Adrenal gland (tissue), 5 donors: ENCODE measurements around the gene MYL9.

Source experiments
- POLR2A ChIP-seq, 2 donors: fragments of 450-650 bp; IDR thresholded peaks; one replicate each; pipeline ENCODE4 v1.6.1; 2017; ENCODE audit warnings: antibody characterized with exemption in 2 of 2, mild to moderate bottlenecking in 2 of 2, moderate library complexity in 1 of 2
- TF ChIP-seq, protein P1 (sequence below), 6 experiments: fragments of 450-650 bp in 4 of 6; fragments of 200-600 bp in 2 of 6; sonication (generic) in 1 of 6; IDR thresholded peaks; 1 replicate in 5 of 6; 2 replicates in 1 of 6; pipeline versions ENCODE4 v1.5.1 to v1.8.0; 2016 to 2021; ENCODE audit warnings: antibody characterized with exemption in 6 of 6, mild to moderate bottlenecking in 2 of 6, moderate library complexity in 1 of 6
- donor health status: DM: no; HTN: no; CAD: no.

DNA sequence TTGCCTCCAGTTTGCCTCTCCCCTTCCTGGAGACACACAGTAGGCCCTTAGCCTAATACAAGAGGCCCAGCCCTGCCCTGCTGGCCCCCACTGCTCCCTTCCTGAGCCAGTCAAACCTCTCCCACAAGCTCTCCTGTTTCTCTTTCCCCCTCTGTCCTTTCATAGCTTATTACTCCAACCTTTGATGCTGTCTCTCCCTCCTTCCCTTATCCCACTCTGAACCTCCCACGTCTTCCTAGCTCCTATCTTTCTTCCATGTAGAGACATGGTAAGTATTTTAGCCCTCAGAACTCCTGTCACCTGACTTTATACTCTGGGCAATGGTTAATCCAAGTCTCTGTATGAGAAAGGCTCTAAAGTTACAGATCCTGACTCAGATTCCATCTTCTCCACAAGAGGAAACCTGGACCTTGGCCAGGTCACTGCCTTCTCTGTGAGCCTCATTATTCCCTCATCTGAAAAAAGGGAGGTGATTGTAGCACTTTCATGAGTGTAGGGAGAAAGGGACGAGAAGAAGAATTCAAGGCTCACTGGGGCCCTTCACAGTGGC is 38.8 kb downstream of the MYL9 start:
- TF ChIP-seq, protein P1, sequence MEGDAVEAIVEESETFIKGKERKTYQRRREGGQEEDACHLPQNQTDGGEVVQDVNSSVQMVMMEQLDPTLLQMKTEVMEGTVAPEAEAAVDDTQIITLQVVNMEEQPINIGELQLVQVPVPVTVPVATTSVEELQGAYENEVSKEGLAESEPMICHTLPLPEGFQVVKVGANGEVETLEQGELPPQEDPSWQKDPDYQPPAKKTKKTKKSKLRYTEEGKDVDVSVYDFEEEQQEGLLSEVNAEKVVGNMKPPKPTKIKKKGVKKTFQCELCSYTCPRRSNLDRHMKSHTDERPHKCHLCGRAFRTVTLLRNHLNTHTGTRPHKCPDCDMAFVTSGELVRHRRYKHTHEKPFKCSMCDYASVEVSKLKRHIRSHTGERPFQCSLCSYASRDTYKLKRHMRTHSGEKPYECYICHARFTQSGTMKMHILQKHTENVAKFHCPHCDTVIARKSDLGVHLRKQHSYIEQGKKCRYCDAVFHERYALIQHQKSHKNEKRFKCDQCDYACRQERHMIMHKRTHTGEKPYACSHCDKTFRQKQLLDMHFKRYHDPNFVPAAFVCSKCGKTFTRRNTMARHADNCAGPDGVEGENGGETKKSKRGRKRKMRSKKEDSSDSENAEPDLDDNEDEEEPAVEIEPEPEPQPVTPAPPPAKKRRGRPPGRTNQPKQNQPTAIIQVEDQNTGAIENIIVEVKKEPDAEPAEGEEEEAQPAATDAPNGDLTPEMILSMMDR (IDR thresholded peaks at IDR 0.05): no peak
- TF ChIP-seq POLR2A (IDR thresholded peaks at IDR 0.05): no peak
